COR-L47 (cell line): ENCODE measurements around the gene EXOSC2.
"Not testable (repeated sequence)": the region's sequence is repeated elsewhere in the genome, so short reads cannot be mapped to it uniquely, and the experiment has no call there.

Experiments used
- DNase-seq: peaks from one replicate; lab custom pipeline; 2025; lab: John Stamatoyannopoulos, UW

Gene EXOSC2

GRCh38 chr9:130668196-130668595, 25.4 kb upstream of the EXOSC2 start:
- DNase-seq: no peak

- no peak for DNase-seq
Measured at GRCh38 chr9:130668659-130669058, 24.9 kb upstream of the EXOSC2 start.

GRCh38 chr9:130669965-130670364, 23.6 kb upstream of the EXOSC2 start:
- DNase-seq: no peak

- DNase-seq: no peak
Measured at GRCh38 chr9:130670644-130671043, 22.9 kb upstream of the EXOSC2 start.

- no peak for DNase-seq
Measured at GRCh38 chr9:130672466-130672865, 21.1 kb upstream of the EXOSC2 start.

- no peak for DNase-seq
Measured at GRCh38 chr9:130672933-130673615, 20.5 kb upstream of the EXOSC2 start.

- DNase-seq: no peak
Measured at GRCh38 chr9:130675396-130675795, 18.2 kb upstream of the EXOSC2 start.

GRCh38 chr9:130677252-130677651, 16.3 kb upstream of the EXOSC2 start:
- no peak for DNase-seq

- DNase-seq: peak; percentile 83
Measured at GRCh38 chr9:130680836-130681768, 12.5 kb upstream of the EXOSC2 start.

GRCh38 chr9:130681769-130682420, 11.7 kb upstream of the EXOSC2 start:
- no peak for DNase-seq

- DNase-seq: peak; percentile 86
Measured at GRCh38 chr9:130682421-130683121, 11.0 kb upstream of the EXOSC2 start.

- no peak for DNase-seq
Measured at GRCh38 chr9:130685104-130685503, 8.5 kb upstream of the EXOSC2 start.

GRCh38 chr9:130685945-130686344, 7.6 kb upstream of the EXOSC2 start:
- not testable (repeated sequence) for DNase-seq

GRCh38 chr9:130687615-130688014, 6.0 kb upstream of the EXOSC2 start:
- DNase-seq: no peak

GRCh38 chr9:130688072-130688471, 5.5 kb upstream of the EXOSC2 start:
- no peak for DNase-seq

- no peak for DNase-seq
Measured at GRCh38 chr9:130689572-130689936, 4.0 kb upstream of the EXOSC2 start.

- DNase-seq: peak; percentile 80
Measured at GRCh38 chr9:130689937-130690700, 3.5 kb upstream of the EXOSC2 start.

GRCh38 chr9:130692321-130692720, 1.3 kb upstream of the EXOSC2 start:
- DNase-seq: no peak

- no peak for DNase-seq
Measured at GRCh38 chr9:130693101-130693425, 517 bp upstream of the EXOSC2 start.

GRCh38 chr9:130694205-130694604, 625 bp downstream of the EXOSC2 start:
- DNase-seq: no peak

GRCh38 chr9:130696139-130696650, 2.6 kb downstream of the EXOSC2 start:
- DNase-seq: no peak
